Coronary artery (tissue), 2 donors: Measurements from ENCODE around the gene TMEM132E.

Experiments used
- DNase-seq: peaks from one replicate; pipeline ENCODE4 v3.0.0-alpha.2; 2017; ENCODE audit warnings: low spot score
- H3K27ac ChIP-seq, 2 donors: fragments of 200-600 bp; sonication (generic); one replicate each; pipeline ENCODE4 v1.5.1; 2016 to 2019
- H3K4me3 ChIP-seq: fragments of 200-600 bp; sonication (generic); 2 replicates; pipeline ENCODE4 v1.5.1; 2016; ENCODE audit warnings: mild to moderate bottlenecking, moderate library complexity
- TF ChIP-seq, protein P1 (sequence below): fragments of 200-600 bp; sonication (generic); IDR thresholded peaks from one replicate; pipeline ENCODE4 v1.5.1; 2019; ENCODE audit warnings: antibody characterized with exemption

Gene TMEM132E

DNA sequence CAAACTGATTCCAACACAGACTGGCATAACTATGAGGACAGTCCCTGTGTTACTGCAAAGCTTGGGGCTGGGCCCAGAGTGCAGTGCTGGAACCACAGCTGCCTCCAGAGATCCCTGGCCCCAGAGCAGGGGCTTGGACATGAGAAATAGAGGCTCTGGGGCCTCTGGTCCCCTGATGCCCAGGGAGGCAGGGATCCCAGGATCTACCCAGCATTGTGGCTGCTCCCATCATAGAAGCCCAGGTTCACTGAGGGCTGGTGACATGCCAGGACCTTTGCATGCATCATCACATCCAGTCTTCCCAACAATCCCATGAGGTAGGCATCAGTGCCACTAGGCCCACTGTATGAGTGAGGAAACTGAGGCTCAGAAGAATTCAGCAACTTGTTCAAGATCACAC is 95.8 kb downstream of the TMEM132E start:
- no peak overlapping the region for H3K4me3 ChIP-seq
- no peak overlapping the region for H3K27ac ChIP-seq
- no peak for DNase-seq
- TF ChIP-seq, protein P1, sequence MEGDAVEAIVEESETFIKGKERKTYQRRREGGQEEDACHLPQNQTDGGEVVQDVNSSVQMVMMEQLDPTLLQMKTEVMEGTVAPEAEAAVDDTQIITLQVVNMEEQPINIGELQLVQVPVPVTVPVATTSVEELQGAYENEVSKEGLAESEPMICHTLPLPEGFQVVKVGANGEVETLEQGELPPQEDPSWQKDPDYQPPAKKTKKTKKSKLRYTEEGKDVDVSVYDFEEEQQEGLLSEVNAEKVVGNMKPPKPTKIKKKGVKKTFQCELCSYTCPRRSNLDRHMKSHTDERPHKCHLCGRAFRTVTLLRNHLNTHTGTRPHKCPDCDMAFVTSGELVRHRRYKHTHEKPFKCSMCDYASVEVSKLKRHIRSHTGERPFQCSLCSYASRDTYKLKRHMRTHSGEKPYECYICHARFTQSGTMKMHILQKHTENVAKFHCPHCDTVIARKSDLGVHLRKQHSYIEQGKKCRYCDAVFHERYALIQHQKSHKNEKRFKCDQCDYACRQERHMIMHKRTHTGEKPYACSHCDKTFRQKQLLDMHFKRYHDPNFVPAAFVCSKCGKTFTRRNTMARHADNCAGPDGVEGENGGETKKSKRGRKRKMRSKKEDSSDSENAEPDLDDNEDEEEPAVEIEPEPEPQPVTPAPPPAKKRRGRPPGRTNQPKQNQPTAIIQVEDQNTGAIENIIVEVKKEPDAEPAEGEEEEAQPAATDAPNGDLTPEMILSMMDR, result no peak

DNA sequence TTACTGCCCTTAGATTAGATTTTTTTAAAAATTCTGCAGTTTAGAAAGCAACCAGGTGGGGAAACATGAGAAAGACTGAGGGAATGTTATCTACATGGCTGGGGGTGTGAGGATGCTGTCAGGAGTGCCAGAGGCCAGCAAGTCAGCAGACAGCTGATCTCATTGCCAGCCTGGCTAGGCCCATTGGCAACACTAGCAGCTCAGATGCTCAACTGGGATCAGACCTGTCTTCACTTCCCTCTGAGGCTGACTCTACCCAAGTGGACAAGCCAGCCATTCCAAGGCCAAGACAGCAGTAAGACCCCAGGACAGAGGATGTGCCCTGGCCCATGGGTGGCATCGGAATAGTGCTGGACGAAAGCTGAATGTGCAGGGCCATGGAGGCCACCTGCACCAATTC is 96.2 kb downstream of the TMEM132E start:
- Histone ChIP-seq H3K27ac (no peak overlapping the region), H3K4me3 (no peak overlapping the region)
- TF ChIP-seq, protein P1, result no peak
- no peak for DNase-seq

DNA sequence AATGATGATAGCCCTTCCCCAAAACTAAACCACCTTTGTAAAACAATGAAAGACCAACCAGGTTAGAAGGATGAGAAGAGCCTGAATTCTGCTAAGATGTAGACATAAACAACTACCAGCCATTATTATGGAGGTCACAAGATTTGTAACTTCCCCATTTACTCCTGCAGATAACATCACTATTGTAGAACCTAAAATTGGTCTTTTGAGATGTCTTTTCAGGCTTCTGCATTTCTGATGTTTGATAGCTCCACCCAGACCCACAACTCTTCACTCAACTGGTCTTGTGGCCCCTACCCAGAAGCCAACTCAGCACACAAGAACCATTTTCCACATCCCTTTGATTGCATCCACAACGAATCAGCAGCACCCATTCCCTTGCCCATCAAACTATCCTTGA is 100.8 kb downstream of the TMEM132E start:
- H3K27ac ChIP-seq, result no peak overlapping the region
- TF ChIP-seq, protein P1, result no peak

DNA sequence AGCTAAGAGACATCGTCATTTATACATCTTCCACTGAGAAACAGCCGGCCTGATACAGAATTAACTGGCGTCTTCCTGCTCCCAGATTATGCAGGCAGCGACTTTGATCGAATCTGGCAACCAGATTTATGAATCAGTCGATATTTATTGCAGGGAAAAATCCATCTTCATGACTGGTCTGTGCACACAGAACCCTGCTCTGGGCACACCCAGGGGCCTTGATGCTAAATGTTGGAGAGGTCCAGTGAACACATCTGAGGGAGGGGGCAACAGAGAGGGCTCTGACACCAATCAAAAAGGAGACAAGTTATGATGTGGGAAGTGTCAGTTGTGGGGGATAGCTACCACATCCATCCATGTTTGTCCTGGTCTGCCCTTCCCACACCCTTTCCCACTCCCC is 102.9 kb downstream of the TMEM132E start:
- Histone ChIP-seq H3K27ac (no peak overlapping the region), H3K4me3 (no peak overlapping the region)
- no peak for DNase-seq
- TF ChIP-seq, protein P1, result no peak

More for the DNA sequence above, 100.8 kb downstream of the TMEM132E start:
- no peak overlapping the region for H3K4me3 ChIP-seq
- no peak for DNase-seq

DNA sequence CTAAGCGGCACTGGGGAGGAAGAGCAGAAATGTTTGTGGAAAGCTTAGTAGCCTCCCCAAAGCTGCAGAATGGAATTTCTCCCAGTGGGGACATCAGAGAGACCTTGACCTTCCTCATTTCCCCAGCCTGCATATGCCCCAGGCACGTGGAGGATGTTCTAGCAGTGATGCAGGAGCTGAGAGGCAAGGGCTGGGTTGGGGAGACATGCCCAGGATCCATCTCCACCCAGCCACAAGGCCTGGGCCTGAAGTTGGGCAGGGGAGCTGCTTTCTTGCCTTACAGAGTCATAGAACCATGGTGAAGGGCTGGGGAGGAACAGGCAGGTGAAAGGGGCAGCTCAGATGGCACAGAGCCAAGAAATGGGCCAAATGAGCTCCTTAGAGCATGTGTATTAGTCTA is 104.0 kb downstream of the TMEM132E start:
- no peak for DNase-seq

More for the DNA sequence above, 104.0 kb downstream of the TMEM132E start:
- no peak overlapping the region for H3K4me3 ChIP-seq
- TF ChIP-seq, protein P1, result no peak
- no peak overlapping the region for H3K27ac ChIP-seq
